Ascending aorta (tissue), 2 donors: Measurements from ENCODE around the gene KLHL35. TPM values are rescaled to one million over a fixed set of nuclear protein-coding genes. Genes with fewer than 3 reads are reported as not detected.

Experiments used
- DNase-seq, 2 donors: peaks; one replicate each; pipeline ENCODE4 v3.0.0-alpha.2; 2019; ENCODE audit warnings: low spot score in 2 of 2
- H3K27ac ChIP-seq, 2 donors: fragments of 200-600 bp; sonication (generic); one replicate each; pipeline ENCODE4 v1.5.1; 2016 to 2017; ENCODE audit warnings: mild to moderate bottlenecking in 1 of 2
- H3K27me3 ChIP-seq: fragments of 200-600 bp; sonication (generic); one replicate; pipeline ENCODE4 v1.5.1; 2017
- H3K36me3 ChIP-seq, 2 donors: fragments of 200-600 bp; sonication (generic); one replicate each; pipeline ENCODE4 v1.5.1; 2016
- H3K4me1 ChIP-seq, 2 donors: fragments of 200-600 bp; sonication (generic); one replicate each; pipeline ENCODE4 v1.5.1; 2016 to 2017; ENCODE audit warnings: mild to moderate bottlenecking in 1 of 2
- H3K4me3 ChIP-seq, 2 donors: fragments of 200-600 bp; sonication (generic); one replicate each; pipeline ENCODE4 v1.5.1; 2016 to 2017; ENCODE audit warnings: mild to moderate bottlenecking in 1 of 2
- H3K9me3 ChIP-seq, 2 donors: fragments of 200-600 bp; sonication (generic); one replicate each; pipeline ENCODE4 v1.5.1; 2016
- CTCF ChIP-seq, 3 experiments: fragments of 200-600 bp in 2 of 3; fragments of 450-650 bp in 1 of 3; sonication (generic) in 2 of 3; IDR thresholded peaks; one replicate each; pipeline ENCODE4 v1.5.1; 2016 to 2019; ENCODE audit warnings: antibody characterized with exemption in 3 of 3, mild to moderate bottlenecking in 1 of 3, moderate library complexity in 1 of 3
- intact Hi-C: fragments of 100-400 bp; cut with DNase I; formaldehyde crosslinking; loops from one replicate; pipeline ENCODE4 v1.15.1; 2023
- total RNA-seq: library from RNA; depleted of rRNA; stranded (reverse); fragments of >200 nt; gene quantifications from one replicate; pipeline ENCODE4 v1.1.0, GENCODE V29; 2016

KLHL35 gene
- total RNA-seq, 1 donor from 2014 or later, result not detected

GRCh38 chr11:75465701-75466531 lies 32.9 kb upstream of the KLHL35 start:
- TF ChIP-seq CTCF (IDR thresholded peaks at IDR 0.05), result no peak
- Histone ChIP-seq H3K9me3 (no peaks in the 10 kb centered on the region), H3K27me3 (no peaks in the 10 kb centered on the region), H3K4me3 (no peak overlapping the region), H3K36me3 (no peaks in the 10 kb centered on the region), H3K4me1 (no peaks in the 10 kb centered on the region), H3K27ac (no peak overlapping the region)
- DNase-seq, result no peak
- intact Hi-C loops, result loop anchor here (10.0 kb wide), 1 partner anchor 191 kb away; no protein-coding TSS in a partner anchor

- Histone ChIP-seq H3K4me3 (no peak overlapping the region), H3K27me3 (no peaks in the 10 kb centered on the region), H3K9me3 (no peaks in the 10 kb centered on the region), H3K4me1 (no peaks in the 10 kb centered on the region), H3K27ac (no peak overlapping the region), H3K36me3 (no peaks in the 10 kb centered on the region)
- intact Hi-C loops, result loop anchor here (10.0 kb wide), 1 partner anchor 188 kb away; no protein-coding TSS in a partner anchor
- no peak for DNase-seq
- TF ChIP-seq CTCF (IDR thresholded peaks at IDR 0.05), result no peak
Observed at GRCh38 chr11:75463106-75463774, 30.2 kb upstream of the KLHL35 start.

- Histone ChIP-seq H3K4me3 (no peak overlapping the region), H3K9me3 (no peaks in the 10 kb centered on the region), H3K27ac (no peak overlapping the region), H3K4me1 (no peaks in the 10 kb centered on the region), H3K27me3 (no peaks in the 10 kb centered on the region), H3K36me3 (no peaks in the 10 kb centered on the region)
- TF ChIP-seq CTCF (IDR thresholded peaks at IDR 0.05), result no peak
- intact Hi-C loops, result loop anchor here (10.0 kb wide), 1 partner anchor 187 kb away; no protein-coding TSS in a partner anchor
- DNase-seq, result no peak
Observed at GRCh38 chr11:75462117-75462653, 29.2 kb upstream of the KLHL35 start.

- no peaks in the 10 kb centered on the region for H3K27me3 ChIP-seq
- H3K36me3 ChIP-seq, result no peaks in the 10 kb centered on the region
- H3K4me3 ChIP-seq, result no peak overlapping the region
- DNase-seq, result no peak
- no peaks in the 10 kb centered on the region for H3K9me3 ChIP-seq
- intact Hi-C loops, result loop anchor here (10.0 kb wide), 1 partner anchor 186 kb away; no protein-coding TSS in a partner anchor
- no peak overlapping the region for H3K27ac ChIP-seq
- H3K4me1 ChIP-seq, result no peaks in the 10 kb centered on the region
- TF ChIP-seq CTCF (IDR thresholded peaks at IDR 0.05), result no peak
Observed at GRCh38 chr11:75461151-75461550, 28.1 kb upstream of the KLHL35 start.

- Histone ChIP-seq H3K9me3 (no peaks in the 10 kb centered on the region), H3K36me3 (no peaks in the 10 kb centered on the region), H3K4me3 (no peak overlapping the region), H3K27ac (no peak overlapping the region), H3K4me1 (peaks cover 0 to 5% of the 10 kb centered on the region in 2 donors), H3K27me3 (no peaks in the 10 kb centered on the region)
- intact Hi-C loops, result loop anchor here (5.0 kb wide), 1 partner anchor 36 kb away; no protein-coding TSS in a partner anchor
- no peak for TF ChIP-seq CTCF (IDR thresholded peaks at IDR 0.05)
- DNase-seq, result no peak
Observed at GRCh38 chr11:75456596-75457183, 23.7 kb upstream of the KLHL35 start.
